NOMO-1 treated with dmso at 0.1 percent for 144 hours (cell line): Measurements from ENCODE around the gene CLCNKA.
"Not testable (repeated sequence)": the region's sequence is repeated elsewhere in the genome, so short reads cannot be mapped to it uniquely, and the experiment has no call there.

ENCODE experiments used
- DNase-seq: peaks from one replicate; lab custom pipeline; 2025; ENCODE audit not compliant: unreplicated experiment; lab: John Stamatoyannopoulos, UW

The CLCNKA gene

DNA sequence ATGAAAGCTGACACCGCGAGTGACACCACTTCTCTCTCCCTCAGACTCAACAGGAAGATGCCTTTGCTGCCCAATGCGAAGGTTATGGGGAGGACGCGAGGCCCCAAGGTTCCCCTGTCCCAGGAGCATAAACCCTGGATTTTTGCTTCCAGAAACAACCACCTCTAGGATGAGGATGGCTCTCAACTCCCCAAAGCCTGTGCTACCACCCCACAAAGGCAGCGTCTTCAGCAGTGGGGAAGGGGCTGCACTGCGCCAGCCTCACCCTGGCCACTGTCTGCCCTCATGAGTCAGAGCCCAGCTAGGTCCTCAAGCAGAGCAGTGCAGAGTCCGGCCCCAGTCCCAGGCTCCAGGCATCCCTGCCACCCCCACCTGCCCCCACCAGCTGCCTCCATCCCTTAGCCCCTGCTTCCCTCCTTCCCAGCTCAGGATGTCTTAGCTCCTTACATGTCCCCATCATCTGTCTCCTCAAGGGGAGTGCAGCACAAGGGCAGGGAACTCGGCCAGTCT is 24.7 kb upstream of the CLCNKA start:
- DNase-seq, result no peak

- DNase-seq, result no peak
Observed at GRCh38 chr1:15997637-15998280, 24.1 kb upstream of the CLCNKA start.

DNA sequence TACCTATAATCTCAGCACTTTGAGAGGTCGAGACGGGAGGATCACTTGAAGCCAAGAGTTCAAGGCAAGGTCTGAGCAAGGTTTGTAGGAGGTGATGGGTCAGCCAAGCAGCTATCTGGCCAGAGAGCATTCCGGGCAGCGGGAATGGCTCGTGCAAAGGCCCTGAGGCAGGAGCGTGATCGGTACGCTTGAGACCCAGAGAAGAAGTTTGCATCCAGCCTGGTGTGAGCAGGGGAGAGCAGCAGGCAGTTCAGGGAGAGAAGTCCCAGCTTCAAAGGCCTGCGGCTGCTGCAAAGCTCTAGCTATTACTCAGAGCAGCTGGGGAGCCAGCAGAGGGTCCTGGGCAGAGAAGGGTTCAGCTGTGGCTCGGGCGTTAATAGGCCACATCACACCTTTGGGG is 22.9 kb upstream of the CLCNKA start:
- no peak for DNase-seq

DNA sequence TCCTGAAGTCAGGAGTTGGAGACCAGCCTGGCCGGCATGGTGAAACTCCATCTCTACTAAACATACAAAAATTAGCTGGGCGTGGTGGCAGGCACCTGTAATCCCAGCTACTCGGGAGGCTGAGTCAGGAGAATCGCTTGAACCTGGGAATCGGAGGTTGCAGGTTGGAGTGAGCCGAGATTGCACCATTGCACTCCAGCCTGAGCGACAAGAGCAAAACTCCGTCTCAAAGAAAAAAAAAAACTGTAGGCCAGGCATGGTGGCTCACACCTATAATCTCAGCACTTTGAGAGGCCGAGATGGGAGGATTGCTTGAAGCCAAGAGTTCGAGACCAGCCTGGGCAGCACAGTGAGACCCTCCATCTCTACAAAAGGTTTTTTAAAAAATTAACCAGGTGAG is 20.6 kb upstream of the CLCNKA start:
- DNase-seq, result not testable (repeated sequence)

DNA sequence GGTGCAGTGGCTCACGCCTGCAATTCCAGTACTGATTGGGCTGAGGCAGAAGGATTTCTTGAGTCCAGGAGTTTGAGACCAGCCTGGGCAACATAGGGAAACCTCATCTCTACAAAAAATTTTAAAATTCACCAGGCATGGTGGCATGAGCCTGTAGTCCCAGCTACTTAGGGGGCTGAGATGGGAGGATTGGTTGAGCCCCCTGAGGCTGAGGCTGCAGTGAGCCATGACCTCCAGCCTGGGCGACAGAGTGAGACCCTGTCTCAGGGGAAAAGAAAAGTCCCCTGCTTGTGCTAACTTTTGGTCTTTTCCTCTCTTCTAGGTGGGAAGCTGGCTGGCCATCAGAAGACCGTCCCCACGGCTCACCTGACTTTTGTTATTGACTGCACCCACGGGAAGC is 16.2 kb upstream of the CLCNKA start:
- DNase-seq, result no peak

- DNase-seq, result no peak
Observed at GRCh38 chr1:16006010-16006409, 15.8 kb upstream of the CLCNKA start.

DNA sequence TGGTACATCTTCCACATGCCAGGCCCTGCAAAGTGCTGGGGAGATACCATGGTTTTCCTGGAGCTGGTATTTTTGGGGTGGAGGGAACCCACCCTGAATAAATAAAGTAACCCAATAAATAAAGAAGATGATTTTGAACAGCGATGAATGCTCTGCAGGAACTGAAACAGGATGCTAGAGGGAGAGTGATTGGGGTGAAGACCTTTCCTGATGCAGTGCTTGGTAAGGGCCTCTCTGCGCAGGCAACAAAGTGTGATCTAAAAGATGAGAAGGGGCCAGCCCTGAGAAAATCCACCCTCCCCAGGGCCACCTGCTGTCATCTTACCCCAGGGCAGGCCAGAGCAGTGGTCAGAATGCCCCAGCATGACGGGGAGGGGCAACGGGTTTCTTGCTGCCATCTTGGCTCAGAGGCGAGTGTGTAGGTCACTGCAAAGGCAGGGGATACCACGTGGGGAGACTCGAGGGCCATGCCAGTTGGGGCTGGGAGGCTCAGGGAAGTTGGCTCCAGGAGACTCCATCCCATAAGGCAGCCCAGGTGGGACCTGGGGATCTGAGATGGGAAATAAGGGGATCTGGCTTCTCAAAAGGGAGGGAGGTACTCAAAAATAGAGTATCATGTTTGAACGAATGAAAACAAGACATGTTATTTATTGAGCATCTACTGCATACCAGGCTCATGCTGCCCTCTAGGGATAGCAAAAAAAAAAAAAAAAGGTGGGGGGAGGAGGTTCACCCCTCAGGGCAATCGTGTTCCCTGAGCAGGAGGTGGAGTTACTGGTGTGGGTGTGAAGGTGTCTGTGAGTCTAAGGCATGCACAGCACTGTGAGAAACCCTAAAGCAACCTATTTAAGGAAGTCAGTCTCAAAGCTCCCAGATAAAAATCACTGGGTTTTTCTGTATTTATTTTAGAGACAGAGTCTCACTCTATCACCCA is 15.0 kb upstream of the CLCNKA start:
- peak; percentile 11 for DNase-seq

- no peak for DNase-seq
Observed at GRCh38 chr1:16007671-16008341, 14.0 kb upstream of the CLCNKA start.

DNA sequence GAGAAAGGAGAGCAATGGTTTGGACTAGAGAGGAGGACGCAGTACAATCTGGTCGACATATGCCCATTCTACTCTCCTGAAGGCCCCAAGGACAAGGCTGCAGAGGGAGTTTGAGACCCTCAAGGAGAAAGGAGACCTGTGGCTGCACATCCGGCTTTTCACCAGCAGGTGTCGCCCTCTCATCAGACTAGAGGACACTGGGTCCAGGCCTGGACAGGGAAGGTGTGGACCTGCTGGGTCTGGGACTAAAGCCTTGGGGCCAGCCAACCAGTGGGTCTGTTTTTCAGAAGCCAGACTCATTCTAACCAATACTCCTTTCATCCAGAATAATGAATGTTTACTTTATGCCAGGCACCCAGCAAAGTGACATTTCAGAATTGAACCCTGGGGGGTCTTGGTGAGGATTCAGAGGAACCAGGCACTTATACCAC is 12.8 kb upstream of the CLCNKA start:
- no peak for DNase-seq

DNA sequence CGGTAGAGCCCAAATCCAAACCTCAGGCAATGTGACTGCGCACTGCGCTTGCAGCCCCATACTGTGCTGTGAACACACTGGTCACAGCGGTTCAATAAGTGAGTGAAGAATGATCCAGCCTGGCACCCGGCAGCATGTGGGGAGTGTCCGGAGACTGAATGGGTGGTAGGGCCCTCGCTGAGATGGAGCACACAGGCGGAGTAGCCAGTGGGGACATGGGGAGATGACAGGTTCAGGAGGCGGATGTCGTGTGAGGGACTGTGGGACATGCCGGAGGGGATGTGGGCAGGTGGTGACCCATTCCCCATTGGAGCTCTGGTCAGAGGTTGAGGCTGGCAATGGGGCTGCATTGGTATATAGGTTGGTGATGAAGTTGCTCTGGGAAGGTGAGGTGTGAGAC is 12.2 kb upstream of the CLCNKA start:
- no peak for DNase-seq

GRCh38 chr1:16010837-16011236 is 11.0 kb upstream of the CLCNKA start:
- DNase-seq, result no peak

GRCh38 chr1:16011936-16012589 is 9.8 kb upstream of the CLCNKA start:
- no peak for DNase-seq

- peak; percentile 56 for DNase-seq
Observed at GRCh38 chr1:16012590-16013219, 9.1 kb upstream of the CLCNKA start.

- DNase-seq, result peak; percentile 40
Observed at GRCh38 chr1:16013220-16013907, 8.5 kb upstream of the CLCNKA start.

DNA sequence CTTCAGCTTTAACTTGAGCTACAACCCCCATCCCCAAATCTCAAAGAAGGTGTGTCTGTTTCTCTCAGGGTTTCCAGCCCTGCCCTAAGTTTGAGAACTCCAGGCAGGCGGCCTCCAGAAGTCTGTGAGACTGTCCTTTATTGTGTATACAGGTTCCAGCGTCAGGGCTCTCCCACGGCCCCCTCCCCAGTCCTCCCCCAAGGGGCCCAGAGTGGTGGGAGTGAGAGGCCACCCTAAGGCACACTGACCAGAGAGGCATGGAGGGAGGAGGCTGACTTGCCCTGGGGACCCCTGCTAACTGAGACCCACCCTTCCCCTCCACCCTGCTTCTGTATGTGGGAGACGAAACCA is 8.0 kb upstream of the CLCNKA start:
- DNase-seq, result no peak

DNA sequence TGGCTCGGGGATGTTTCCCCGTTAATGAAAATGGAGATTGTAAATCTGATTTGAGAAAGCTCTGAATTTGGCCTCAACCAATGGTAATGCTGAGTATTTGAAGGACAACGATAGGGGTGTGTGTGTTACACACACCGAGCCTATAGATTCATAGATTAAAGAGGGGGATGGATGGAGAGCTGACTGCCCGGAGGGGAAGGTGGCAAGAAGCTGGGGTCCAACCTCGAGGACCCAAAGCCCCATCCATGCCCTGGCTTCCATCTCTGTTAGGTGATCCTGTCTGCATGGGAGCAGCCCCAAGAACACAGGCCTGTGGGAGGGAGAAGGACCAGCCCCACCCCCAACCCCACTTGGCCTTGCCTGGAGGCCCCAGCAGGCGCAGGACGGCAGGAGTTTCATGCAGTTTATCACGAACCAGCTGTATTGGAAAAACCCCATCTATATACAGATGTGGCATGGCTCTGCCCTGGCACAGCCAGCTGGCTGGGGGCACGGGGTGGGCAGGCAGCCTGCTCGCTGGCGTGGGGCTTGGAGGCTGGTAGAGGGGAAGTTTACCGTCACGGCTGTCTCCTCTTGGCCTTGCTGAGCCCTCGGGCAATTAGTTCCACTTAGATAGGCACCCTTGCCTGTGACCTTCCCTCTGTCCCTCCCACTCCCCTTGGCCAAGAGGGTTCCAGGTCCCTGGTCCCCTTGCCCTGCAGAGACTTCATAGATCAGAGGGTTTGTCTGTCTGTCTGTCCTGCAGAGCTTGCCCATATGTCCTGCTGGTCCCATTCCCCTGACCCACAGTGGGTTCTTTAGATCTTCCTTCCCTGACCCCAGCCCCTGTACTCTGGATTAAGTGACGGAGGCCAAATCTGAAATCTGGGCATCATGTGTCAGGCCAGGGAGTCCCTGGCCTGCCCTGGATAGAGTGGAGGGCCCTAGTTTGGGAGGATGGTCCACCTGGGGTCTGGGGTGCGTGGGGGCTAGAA is 7.0 kb upstream of the CLCNKA start:
- peak; percentile 9 for DNase-seq

DNA sequence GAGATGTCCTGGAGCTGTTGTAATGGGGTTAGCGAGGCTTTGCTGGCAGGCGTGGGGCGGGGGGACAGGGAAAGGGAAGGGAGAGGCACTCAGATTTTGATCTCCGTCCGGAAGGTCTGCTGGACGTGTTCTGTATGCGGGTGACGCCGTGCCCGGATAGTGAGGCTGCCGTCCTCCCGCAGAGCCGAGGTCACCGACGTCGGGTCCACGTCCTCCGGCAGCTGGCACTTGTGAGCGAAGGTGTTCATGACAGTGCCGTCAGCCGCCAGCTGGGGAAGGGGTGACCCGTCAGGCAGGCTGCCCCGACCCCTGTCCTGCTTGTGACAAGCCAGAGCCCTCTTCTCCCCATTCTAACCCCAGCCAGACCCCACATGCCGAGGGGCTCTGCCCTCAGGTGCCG is 6.3 kb upstream of the CLCNKA start:
- DNase-seq, result no peak

GRCh38 chr1:16015960-16016901 is 5.6 kb upstream of the CLCNKA start:
- DNase-seq, result no peak
